CD4-positive, CD25-positive, alpha-beta regulatory T cell (primary cell): Measurements from ENCODE around the gene CDO1. TPM values are rescaled to one million over a fixed set of nuclear protein-coding genes. Genes with fewer than 3 reads are reported as not detected.

Experiments
- ATAC-seq, 2 donors: fragments of 150-1000 bp; cut with Tn5 transposase; one replicate each; pipeline ENCODE4 v1.10.0; 2021; ENCODE audit warnings: low read depth in 2 of 2, moderate number of reproducible peaks in 2 of 2, moderate library complexity in 1 of 2
- DNase-seq, 3 donors: peaks; one replicate each; pipeline versions ENCODE4 v3.0.0 to v3.0.0-alpha.2; 2012 to 2022; ENCODE audit warnings: mixed read lengths in 1 of 3
- H3K27ac ChIP-seq: one replicate; pipeline ENCODE4 v1.7.0; 2013; ENCODE audit warnings: mild to moderate bottlenecking, low read length; ENCODE audit not compliant: insufficient read depth, poor library complexity, severe bottlenecking
- H3K27me3 ChIP-seq: one replicate; pipeline ENCODE4 v1.7.0; 2013; ENCODE audit warnings: low read length; ENCODE audit not compliant: control insufficient read depth, insufficient read depth
- H3K36me3 ChIP-seq: one replicate; pipeline ENCODE4 v1.7.0; 2013; ENCODE audit warnings: mild to moderate bottlenecking, low read length, moderate library complexity; ENCODE audit not compliant: control insufficient read depth, insufficient read depth
- H3K4me1 ChIP-seq: 2 replicates; pipeline ENCODE4 v1.7.0; 2013; ENCODE audit warnings: mild to moderate bottlenecking, low read length; ENCODE audit not compliant: insufficient read depth, control insufficient read depth, poor library complexity, severe bottlenecking
- H3K4me3 ChIP-seq: one replicate; pipeline ENCODE4 v1.7.0; 2013; ENCODE audit warnings: low read depth, mild to moderate bottlenecking, low read length, moderate library complexity
- H3K9me3 ChIP-seq, 2 experiments: 1 replicate in 1 of 2; 2 replicates in 1 of 2; pipeline ENCODE4 v1.7.0; 2013; ENCODE audit warnings: low read length in 2 of 2, mild to moderate bottlenecking in 1 of 2, moderate library complexity in 1 of 2; ENCODE audit not compliant: control insufficient read depth in 2 of 2
- H3K27ac Mint-ChIP-seq, 3 donors: one replicate each; pipeline ENCODE4 v1.8.0; 2020 to 2022; ENCODE audit warnings: mild to moderate bottlenecking in 3 of 3, mixed read lengths in 3 of 3, moderate library complexity in 2 of 3
- H3K27me3 Mint-ChIP-seq: one replicate; pipeline ENCODE4 v1.8.0; 2022; ENCODE audit warnings: mild to moderate bottlenecking, mixed read lengths
- H3K36me3 Mint-ChIP-seq: one replicate; pipeline ENCODE4 v1.8.0; 2020; ENCODE audit warnings: mixed read lengths
- H3K4me1 Mint-ChIP-seq, 4 donors: one replicate each; pipeline ENCODE4 v1.8.0; 2020 to 2022; ENCODE audit warnings: mixed read lengths in 4 of 4, mild to moderate bottlenecking in 1 of 4
- H3K4me3 Mint-ChIP-seq, 4 donors: one replicate each; pipeline ENCODE4 v1.8.0; 2020 to 2022; ENCODE audit warnings: mild to moderate bottlenecking in 4 of 4, mixed read lengths in 4 of 4, moderate library complexity in 3 of 4
- H3K9me3 Mint-ChIP-seq, 7 donors: one replicate each; pipeline ENCODE4 v1.8.0; 2020 to 2022; ENCODE audit warnings: mixed read lengths in 7 of 7, mild to moderate bottlenecking in 3 of 7, moderate library complexity in 2 of 7
- polyA plus RNA-seq, 4 donors: library from polyadenylated mRNA; unstranded; fragments of 300-500 nt; fragmentation: Illumina TruSeq; gene quantifications; one replicate each; pipeline ENCODE4 v1.2.3, GENCODE V29; 2021
- total RNA-seq: library from RNA; stranded (reverse); gene quantifications from one replicate; pipeline ENCODE4 v1.2.3, GENCODE V29; 2022

Gene CDO1
- total RNA-seq (1.7 TPM), polyA plus RNA-seq (under 1 TPM in 2 of 4 donors, not detected in 2; 0.16 to 0.24 TPM)

DNA sequence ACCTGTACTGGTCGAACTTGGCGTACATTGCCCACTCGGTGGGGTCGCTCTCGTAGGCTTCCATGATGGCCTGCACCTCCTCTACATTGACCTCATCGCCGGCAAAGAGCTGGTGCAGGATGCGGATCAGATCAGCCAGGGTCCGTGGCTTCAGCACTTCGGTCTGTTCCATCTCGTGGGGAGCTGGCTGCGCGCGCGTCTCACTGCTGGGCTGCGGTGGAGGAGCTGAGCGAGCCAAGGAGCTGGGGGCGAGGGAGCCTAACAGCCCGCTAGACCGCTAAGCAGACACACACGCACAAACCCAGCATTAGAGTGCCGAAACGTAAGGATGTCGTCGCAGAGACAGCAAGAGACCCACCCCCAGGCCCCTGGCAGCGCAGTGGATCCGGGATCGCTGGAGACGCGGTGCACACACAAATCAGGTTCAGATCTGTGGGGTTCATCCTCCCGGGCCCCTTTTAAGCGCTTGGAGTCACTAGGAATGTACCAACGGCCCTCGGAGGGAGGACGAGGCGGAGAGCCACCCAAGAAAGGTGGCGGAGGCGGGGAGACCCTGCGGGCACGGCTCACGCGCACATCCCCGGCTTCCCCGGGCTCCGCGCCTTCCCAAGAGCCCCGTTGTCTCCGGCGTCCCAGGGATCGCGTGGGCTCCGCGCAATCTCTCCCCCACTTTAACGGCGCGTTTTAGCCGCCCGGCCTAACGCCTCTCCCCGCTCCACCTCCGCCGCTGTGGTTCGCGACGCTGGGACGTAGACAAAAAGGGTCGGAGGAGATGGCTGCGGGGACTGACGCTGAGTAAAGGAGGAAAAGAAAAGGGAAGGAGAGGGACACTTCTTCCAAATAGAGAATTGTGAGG lies at the start of gene CDO1:
Gene CDO1 (minus strand): TSS at position 434 of the 856 bp plus-strand sequence. CDS start 262 bp downstream, at position 172.
- peak; percentile 12 to 42 for ATAC-seq
- Histone ChIP-seq H3K4me3 (no peak within 1 kb of the TSS), H3K9me3 (no peaks in the 10 kb centered on the region), H3K27ac (no peak within 1 kb of the TSS), H3K27me3 (peaks cover 37% of the 10 kb centered on the region), H3K36me3 (no peaks in the 10 kb centered on the region), H3K4me1 (peaks cover 14% of the 10 kb centered on the region)
- DNase-seq: peak in 1 of 3 donors; percentile 28
- H3K36me3 Mint-ChIP-seq: no peaks in the 10 kb centered on the region
- H3K9me3 Mint-ChIP-seq: peaks cover 0 to 5% (median 0%) of the 10 kb centered on the region in 7 donors
- H3K4me1 Mint-ChIP-seq: peaks cover 0 to 21% (median 8%) of the 10 kb centered on the region in 4 donors
- peaks cover 79% of the 10 kb centered on the region for H3K27me3 Mint-ChIP-seq
- peak within 1 kb of the TSS in 3 of 4 donors; percentile 23 to 69 (median 56) for H3K4me3 Mint-ChIP-seq
- H3K27ac Mint-ChIP-seq: no peak within 1 kb of the TSS

DNA sequence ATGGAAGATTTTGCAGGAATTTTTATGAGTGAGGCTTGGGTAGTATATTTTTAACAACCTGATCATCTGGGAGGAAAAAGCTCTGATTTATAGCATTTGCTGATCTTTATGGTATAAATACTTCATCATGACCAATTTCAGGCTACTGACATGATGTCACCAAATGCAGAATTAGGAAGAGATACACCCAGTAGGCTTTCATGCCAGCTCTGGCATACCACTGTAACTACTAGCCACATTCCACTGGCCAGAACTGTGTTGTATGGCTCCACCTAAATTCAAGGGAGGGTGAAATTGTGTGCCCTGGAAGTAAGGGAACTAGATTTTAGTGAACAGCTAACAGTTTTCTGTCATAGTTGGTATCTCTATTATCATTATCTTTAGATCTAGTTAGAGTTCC lies 42.9 kb upstream of the CDO1 start:
- Mint-ChIP-seq H3K9me3 (peaks cover 0 to 5% (median 0%) of the 10 kb centered on the region in 7 donors), H3K4me3 (no peak overlapping the region), H3K27ac (no peak overlapping the region), H3K27me3 (no peaks in the 10 kb centered on the region), H3K36me3 (no peaks in the 10 kb centered on the region), H3K4me1 (peaks cover 22 to 31% (median 27%) of the 10 kb centered on the region in 4 donors)
- no peak overlapping the region for H3K4me3 ChIP-seq
- H3K9me3 ChIP-seq: no peaks in the 10 kb centered on the region
- H3K27me3 ChIP-seq: no peaks in the 10 kb centered on the region
- DNase-seq (no peak), ATAC-seq (no peak)
- no peaks in the 10 kb centered on the region for H3K36me3 ChIP-seq
- H3K4me1 ChIP-seq: no peaks in the 10 kb centered on the region
- H3K27ac ChIP-seq: no peak overlapping the region

DNA sequence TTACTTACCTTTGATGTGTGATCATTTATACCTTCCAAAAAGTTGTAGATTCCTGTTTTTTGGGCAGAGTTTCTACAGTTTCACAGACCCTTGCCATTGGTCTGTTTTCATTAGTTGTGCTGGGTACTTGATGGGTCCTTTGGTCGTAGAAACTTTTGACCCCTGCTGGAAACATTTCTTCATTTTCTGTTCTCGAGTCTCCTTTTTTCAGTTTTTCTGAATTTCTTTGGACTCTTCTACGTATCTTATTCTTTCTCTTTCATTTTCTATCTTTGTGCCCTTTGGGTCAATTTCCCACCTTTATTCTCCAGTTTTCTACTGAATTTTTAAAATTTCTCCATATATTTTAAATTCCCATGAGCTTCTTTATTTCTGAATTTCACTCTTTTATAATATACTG lies 41.9 kb upstream of the CDO1 start:
- peaks cover 8% of the 10 kb centered on the region for H3K36me3 Mint-ChIP-seq
- H3K27ac Mint-ChIP-seq: no peak overlapping the region
- H3K27me3 Mint-ChIP-seq: no peaks in the 10 kb centered on the region
- H3K27ac ChIP-seq: no peak overlapping the region
- H3K27me3 ChIP-seq: no peaks in the 10 kb centered on the region
- peaks cover 2% of the 10 kb centered on the region for H3K36me3 ChIP-seq
- H3K4me1 Mint-ChIP-seq: peaks cover 27 to 37% (median 30%) of the 10 kb centered on the region in 4 donors
- peaks cover 0 to 8% (median under 1%) of the 10 kb centered on the region in 7 donors for H3K9me3 Mint-ChIP-seq
- ATAC-seq: no peak
- no peak overlapping the region for H3K4me3 Mint-ChIP-seq
- H3K4me1 ChIP-seq: no peaks in the 10 kb centered on the region
- H3K4me3 ChIP-seq: no peak overlapping the region
- DNase-seq: no peak
- H3K9me3 ChIP-seq: no peaks in the 10 kb centered on the region

DNA sequence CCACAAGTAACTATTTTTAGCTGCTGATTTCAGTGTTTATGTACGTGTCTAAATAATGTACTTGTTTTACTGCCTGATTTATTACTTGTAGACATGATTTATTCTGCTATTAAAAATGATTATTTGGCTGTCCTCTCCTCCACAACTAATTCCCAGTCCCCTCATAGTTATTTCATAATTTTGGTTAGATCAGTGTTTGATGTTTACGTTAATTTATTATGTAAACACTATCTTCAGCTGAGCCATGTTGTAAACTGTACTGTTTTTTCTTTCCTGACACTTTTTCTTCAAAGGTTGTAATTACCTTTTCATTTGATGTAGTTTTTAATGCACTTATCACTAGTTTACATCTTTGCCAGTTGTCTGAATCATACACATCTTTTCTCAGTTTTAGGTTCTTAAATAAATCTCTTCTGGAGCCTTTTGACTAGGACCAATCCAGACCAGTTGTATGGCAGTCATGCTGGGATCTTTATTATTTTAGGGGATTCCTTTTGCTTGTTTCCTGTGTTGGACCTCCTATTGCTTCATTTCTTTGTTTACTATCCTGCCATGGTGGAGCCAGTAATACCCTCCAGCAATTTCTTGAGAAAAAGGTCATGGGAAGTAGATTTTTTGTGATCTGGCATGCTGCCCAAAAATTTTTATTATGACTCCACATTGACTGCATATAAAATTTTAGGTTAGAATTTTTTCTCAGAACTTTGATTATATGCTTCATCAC lies 41.3 kb upstream of the CDO1 start:
- Mint-ChIP-seq H3K27me3 (no peaks in the 10 kb centered on the region), H3K4me1 (peaks cover 27 to 42% (median 33%) of the 10 kb centered on the region in 4 donors), H3K4me3 (no peak overlapping the region), H3K36me3 (peaks cover 12% of the 10 kb centered on the region), H3K9me3 (peaks cover 0 to 11% (median 2%) of the 10 kb centered on the region in 7 donors), H3K27ac (no peak overlapping the region)
- no peak overlapping the region for H3K27ac ChIP-seq
- ATAC-seq (no peak), DNase-seq (no peak)
- no peaks in the 10 kb centered on the region for H3K4me1 ChIP-seq
- no peaks in the 10 kb centered on the region for H3K9me3 ChIP-seq
- H3K36me3 ChIP-seq: peaks cover 2% of the 10 kb centered on the region
- no peak overlapping the region for H3K4me3 ChIP-seq
- no peaks in the 10 kb centered on the region for H3K27me3 ChIP-seq

DNA sequence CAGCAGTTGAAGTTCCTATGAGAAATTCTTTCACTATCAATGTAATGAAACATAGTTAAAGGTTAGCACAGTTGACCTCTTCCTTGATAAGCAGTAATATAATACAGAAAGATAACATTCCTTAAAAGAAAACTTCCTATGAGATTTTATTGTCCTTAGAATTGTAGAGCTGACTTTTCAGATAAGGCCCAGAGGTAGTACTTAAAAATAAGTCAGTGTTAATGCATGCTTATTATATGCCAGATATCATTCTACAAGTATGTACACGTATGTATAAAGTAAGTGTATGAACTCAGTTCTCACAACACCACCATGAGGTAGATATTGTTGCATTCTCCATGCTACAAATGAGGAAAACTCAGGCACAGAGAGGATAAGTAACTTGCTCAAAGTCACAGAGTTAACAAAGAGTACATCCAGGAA lies 40.6 kb upstream of the CDO1 start:
- DNase-seq (no peak), ATAC-seq (no peak)
- H3K9me3 ChIP-seq: no peaks in the 10 kb centered on the region
- peaks cover 2% of the 10 kb centered on the region for H3K36me3 ChIP-seq
- no peak overlapping the region for H3K4me3 ChIP-seq
- peaks cover 27 to 42% (median 33%) of the 10 kb centered on the region in 4 donors for H3K4me1 Mint-ChIP-seq
- H3K27ac ChIP-seq: no peak overlapping the region
- no peaks in the 10 kb centered on the region for H3K4me1 ChIP-seq
- no peaks in the 10 kb centered on the region for H3K27me3 Mint-ChIP-seq
- H3K36me3 Mint-ChIP-seq: peaks cover 12% of the 10 kb centered on the region
- H3K27me3 ChIP-seq: no peaks in the 10 kb centered on the region
- H3K27ac Mint-ChIP-seq: no peak overlapping the region
- H3K4me3 Mint-ChIP-seq: peak overlapping the region in 1 of 4 donors; percentile 44
- peaks cover 0 to 11% (median 2%) of the 10 kb centered on the region in 7 donors for H3K9me3 Mint-ChIP-seq

DNA sequence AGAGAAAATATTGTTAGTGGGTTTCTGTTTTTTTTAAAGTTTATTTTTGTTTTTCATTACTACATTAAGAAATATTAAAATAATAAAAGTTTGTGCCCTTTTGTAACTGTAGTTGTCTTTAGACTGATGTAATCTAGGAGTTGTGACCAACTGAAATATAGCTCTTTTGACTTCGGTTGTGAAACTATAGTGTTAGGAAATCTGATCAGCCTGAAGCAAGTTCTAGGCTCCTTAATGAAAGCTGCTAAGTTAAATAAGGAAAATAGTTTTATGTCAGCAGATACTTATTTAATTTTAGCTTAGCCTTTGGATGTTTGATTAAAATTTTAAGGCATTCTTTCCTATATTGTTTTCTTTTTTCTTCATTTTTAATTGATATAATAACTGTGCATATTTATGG lies 39.5 kb upstream of the CDO1 start:
- ATAC-seq (no peak), DNase-seq (no peak)
- Histone ChIP-seq H3K9me3 (no peaks in the 10 kb centered on the region), H3K36me3 (peaks cover 2% of the 10 kb centered on the region), H3K4me1 (no peaks in the 10 kb centered on the region), H3K27ac (no peak overlapping the region), H3K4me3 (no peak overlapping the region), H3K27me3 (no peaks in the 10 kb centered on the region)
- H3K4me1 Mint-ChIP-seq: peaks cover 27 to 40% (median 32%) of the 10 kb centered on the region in 4 donors
- H3K27me3 Mint-ChIP-seq: no peaks in the 10 kb centered on the region
- peaks cover 0 to 11% (median 2%) of the 10 kb centered on the region in 7 donors for H3K9me3 Mint-ChIP-seq
- peaks cover 12% of the 10 kb centered on the region for H3K36me3 Mint-ChIP-seq
- H3K4me3 Mint-ChIP-seq: no peak overlapping the region
- H3K27ac Mint-ChIP-seq: no peak overlapping the region

DNA sequence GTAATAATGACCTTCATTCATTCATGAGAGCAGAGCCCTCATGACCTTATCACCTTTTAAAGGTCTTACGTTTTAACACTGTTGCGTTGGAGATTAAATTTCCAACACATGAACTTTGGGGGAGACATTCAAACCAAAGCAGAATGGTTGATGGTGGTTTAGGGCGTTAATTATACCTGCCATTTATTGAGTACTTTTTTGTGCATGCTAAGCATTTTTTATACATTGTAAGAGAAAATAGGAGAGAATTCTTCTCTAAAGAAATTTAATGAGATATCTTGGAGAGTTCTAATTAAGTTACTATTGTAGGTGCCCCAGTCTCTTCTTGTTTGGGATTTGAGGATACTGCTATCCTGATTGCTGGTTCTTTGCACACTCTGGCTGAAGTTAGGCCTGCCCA lies 37.7 kb upstream of the CDO1 start:
- DNase-seq (no peak), ATAC-seq (no peak)
- no peaks in the 10 kb centered on the region for H3K27me3 ChIP-seq
- Mint-ChIP-seq H3K27me3 (no peaks in the 10 kb centered on the region), H3K4me3 (no peak overlapping the region), H3K4me1 (peaks cover 34 to 43% (median 41%) of the 10 kb centered on the region in 4 donors), H3K36me3 (peaks cover 12% of the 10 kb centered on the region), H3K27ac (peak overlapping the region in 1 of 3 donors; percentile 35), H3K9me3 (peaks cover 0 to 11% (median 2%) of the 10 kb centered on the region in 7 donors)
- no peak overlapping the region for H3K27ac ChIP-seq
- H3K9me3 ChIP-seq: no peaks in the 10 kb centered on the region
- no peak overlapping the region for H3K4me3 ChIP-seq
- no peaks in the 10 kb centered on the region for H3K4me1 ChIP-seq
- H3K36me3 ChIP-seq: peaks cover 2% of the 10 kb centered on the region
